Activated CD4-positive, CD25-positive, alpha-beta regulatory T cell treated with anti-CD3 and anti-CD28 coated beads, Interleukin-2, amount 50 U/mL, for 24 hours (primary cell): ENCODE measurements around the gene EZH2.

ENCODE experiments used
- ATAC-seq, 2 donors: fragments of 150-1000 bp; cut with Tn5 transposase; one replicate each; pipeline ENCODE4 v1.10.0; 2021; ENCODE audit warnings: mild to moderate bottlenecking in 1 of 2, moderate library complexity in 1 of 2

The EZH2 gene

GRCh38 chr7:148804343-148805235 lies 79.5 kb downstream of the EZH2 start:
- ATAC-seq, result no peak

GRCh38 chr7:148803094-148803493 lies 81.0 kb downstream of the EZH2 start:
- no peak for ATAC-seq

- ATAC-seq, result no peak
Measured at GRCh38 chr7:148802101-148802493, 82.0 kb downstream of the EZH2 start.

- no peak for ATAC-seq
Measured at GRCh38 chr7:148800677-148801076, 83.4 kb downstream of the EZH2 start.

GRCh38 chr7:148799893-148800555 lies 84.1 kb downstream of the EZH2 start:
- no peak for ATAC-seq

GRCh38 chr7:148796841-148797240 lies 87.2 kb downstream of the EZH2 start:
- no peak for ATAC-seq

- ATAC-seq, result no peak
Measured at GRCh38 chr7:148794476-148794875, 89.6 kb downstream of the EZH2 start.

- ATAC-seq, result no peak
Measured at GRCh38 chr7:148793590-148793989, 90.5 kb downstream of the EZH2 start.

- no peak for ATAC-seq
Measured at GRCh38 chr7:148791546-148791945, 92.5 kb downstream of the EZH2 start.

- ATAC-seq, result no peak
Measured at GRCh38 chr7:148790850-148791249, 93.2 kb downstream of the EZH2 start.

GRCh38 chr7:148790131-148790726 lies 93.9 kb downstream of the EZH2 start:
- ATAC-seq, result no peak

GRCh38 chr7:148789220-148789619 lies 94.9 kb downstream of the EZH2 start:
- no peak for ATAC-seq

GRCh38 chr7:148787571-148788295 lies 96.4 kb downstream of the EZH2 start:
- no peak for ATAC-seq

- no peak for ATAC-seq
Measured at GRCh38 chr7:148783801-148784527, 100.1 kb downstream of the EZH2 start.

GRCh38 chr7:148782757-148783456 lies 101.2 kb downstream of the EZH2 start:
- ATAC-seq, result no peak

GRCh38 chr7:148774471-148774870 lies 109.6 kb downstream of the EZH2 start:
- ATAC-seq, result no peak

GRCh38 chr7:148773334-148773733 lies 110.8 kb downstream of the EZH2 start:
- peak; percentile 50 to 61 for ATAC-seq

- ATAC-seq, result peak; percentile 98
Measured at GRCh38 chr7:148772297-148773089, 111.6 kb downstream of the EZH2 start.

GRCh38 chr7:148770004-148770403 lies 114.1 kb downstream of the EZH2 start:
- ATAC-seq, result no peak

- ATAC-seq, result no peak
Measured at GRCh38 chr7:148763622-148764021, 120.5 kb downstream of the EZH2 start.
